Measurements from ENCODE around the gene MORN5.
"Not testable (repeated sequence)": the region's sequence is repeated elsewhere in the genome, so short reads cannot be mapped to it uniquely, and the experiment has no call there.

Gene MORN5

GRCh38 chr9:122159026-122159924 is at the start of gene MORN5, which contains the start of gene NDUFA8:
TSS of gene MORN5 (plus strand) at chr9:122159908. CDS start at chr9:122159973, 65 bp downstream.
TSS of gene NDUFA8 (minus strand) at chr9:122159779. CDS start at chr9:122159677, 102 bp downstream.
- peaks cover 6% of the 10 kb centered on the region for H3K9me3 ChIP-seq (ENCODE audit: control insufficient read depth, low read depth, low read length)
- no peaks in the 10 kb centered on the region for H3K36me3 ChIP-seq (ENCODE audit: control insufficient read depth, low read depth, low read length)
- peak within 1 kb of the TSS; percentile 61 for H3K9ac ChIP-seq (ENCODE audit: low read length)
- no peak within 1 kb of the TSS for H3K27ac ChIP-seq (ENCODE audit: low read length)
- peaks cover under 1% of the 10 kb centered on the region for H3K27me3 ChIP-seq (ENCODE audit: control insufficient read depth, insufficient read depth, low read length)
- H3K4me3 ChIP-seq (ENCODE audit: low read length), result peak within 1 kb of the TSS; percentile 94
- H3K4me1 ChIP-seq (ENCODE audit: control insufficient read depth, low read depth, low read length), result no peaks in the 10 kb centered on the region

GRCh38 chr9:122110100-122110833 is 49.4 kb upstream of the MORN5 start:
- Histone ChIP-seq H3K9me3 (ENCODE audit: control insufficient read depth, low read depth, low read length) (no peaks in the 10 kb centered on the region), H3K9ac (ENCODE audit: low read length) (no peak overlapping the region), H3K4me3 (ENCODE audit: low read length) (no peak overlapping the region), H3K36me3 (ENCODE audit: control insufficient read depth, low read depth, low read length) (no peaks in the 10 kb centered on the region), H3K4me1 (ENCODE audit: control insufficient read depth, low read depth, low read length) (peaks cover 7% of the 10 kb centered on the region), H3K27me3 (ENCODE audit: control insufficient read depth, insufficient read depth, low read length) (no peaks in the 10 kb centered on the region), H3K27ac (ENCODE audit: low read length) (no peak overlapping the region)

- peaks cover 16% of the 10 kb centered on the region for H3K4me1 ChIP-seq (ENCODE audit: control insufficient read depth, low read depth, low read length)
- no peaks in the 10 kb centered on the region for H3K27me3 ChIP-seq (ENCODE audit: control insufficient read depth, insufficient read depth, low read length)
- H3K9me3 ChIP-seq (ENCODE audit: control insufficient read depth, low read depth, low read length), result no peaks in the 10 kb centered on the region
- H3K4me3 ChIP-seq (ENCODE audit: low read length), result no peak overlapping the region
- H3K36me3 ChIP-seq (ENCODE audit: control insufficient read depth, low read depth, low read length), result no peaks in the 10 kb centered on the region
- H3K9ac ChIP-seq (ENCODE audit: low read length), result no peak overlapping the region
- H3K27ac ChIP-seq (ENCODE audit: low read length), result no peak overlapping the region
These were observed 48.2 kb upstream of the MORN5 start for GRCh38 chr9:122111413-122112085.

GRCh38 chr9:122112238-122112637 is 47.5 kb upstream of the MORN5 start:
- Histone ChIP-seq H3K27ac (ENCODE audit: low read length) (no peak overlapping the region), H3K4me1 (ENCODE audit: control insufficient read depth, low read depth, low read length) (peaks cover 16% of the 10 kb centered on the region), H3K27me3 (ENCODE audit: control insufficient read depth, insufficient read depth, low read length) (no peaks in the 10 kb centered on the region), H3K36me3 (ENCODE audit: control insufficient read depth, low read depth, low read length) (no peaks in the 10 kb centered on the region), H3K4me3 (ENCODE audit: low read length) (no peak overlapping the region), H3K9ac (ENCODE audit: low read length) (no peak overlapping the region), H3K9me3 (ENCODE audit: control insufficient read depth, low read depth, low read length) (no peaks in the 10 kb centered on the region)

GRCh38 chr9:122113574-122113973 is 46.1 kb upstream of the MORN5 start:
- Histone ChIP-seq H3K4me1 (ENCODE audit: control insufficient read depth, low read depth, low read length) (peaks cover 16% of the 10 kb centered on the region), H3K9ac (ENCODE audit: low read length) (no peak overlapping the region), H3K9me3 (ENCODE audit: control insufficient read depth, low read depth, low read length) (no peaks in the 10 kb centered on the region), H3K4me3 (ENCODE audit: low read length) (no peak overlapping the region), H3K27me3 (ENCODE audit: control insufficient read depth, insufficient read depth, low read length) (no peaks in the 10 kb centered on the region), H3K36me3 (ENCODE audit: control insufficient read depth, low read depth, low read length) (no peaks in the 10 kb centered on the region), H3K27ac (ENCODE audit: low read length) (no peak overlapping the region)

- no peaks in the 10 kb centered on the region for H3K9me3 ChIP-seq (ENCODE audit: control insufficient read depth, low read depth, low read length)
- H3K27ac ChIP-seq (ENCODE audit: low read length), result no peak overlapping the region
- H3K4me1 ChIP-seq (ENCODE audit: control insufficient read depth, low read depth, low read length), result peaks cover 16% of the 10 kb centered on the region
- no peaks in the 10 kb centered on the region for H3K36me3 ChIP-seq (ENCODE audit: control insufficient read depth, low read depth, low read length)
- no peak overlapping the region for H3K9ac ChIP-seq (ENCODE audit: low read length)
- H3K4me3 ChIP-seq (ENCODE audit: low read length), result no peak overlapping the region
- H3K27me3 ChIP-seq (ENCODE audit: control insufficient read depth, insufficient read depth, low read length), result no peaks in the 10 kb centered on the region
These were observed 44.3 kb upstream of the MORN5 start for GRCh38 chr9:122115176-122116035.

- no peaks in the 10 kb centered on the region for H3K27me3 ChIP-seq (ENCODE audit: control insufficient read depth, insufficient read depth, low read length)
- H3K4me1 ChIP-seq (ENCODE audit: control insufficient read depth, low read depth, low read length), result peaks cover 16% of the 10 kb centered on the region
- no peak overlapping the region for H3K4me3 ChIP-seq (ENCODE audit: low read length)
- no peaks in the 10 kb centered on the region for H3K36me3 ChIP-seq (ENCODE audit: control insufficient read depth, low read depth, low read length)
- no peak overlapping the region for H3K9ac ChIP-seq (ENCODE audit: low read length)
- H3K9me3 ChIP-seq (ENCODE audit: control insufficient read depth, low read depth, low read length), result no peaks in the 10 kb centered on the region
- H3K27ac ChIP-seq (ENCODE audit: low read length), result no peak overlapping the region
These were observed 43.7 kb upstream of the MORN5 start for GRCh38 chr9:122116040-122116439.

- no peaks in the 10 kb centered on the region for H3K9me3 ChIP-seq (ENCODE audit: control insufficient read depth, low read depth, low read length)
- H3K4me1 ChIP-seq (ENCODE audit: control insufficient read depth, low read depth, low read length), result peaks cover 16% of the 10 kb centered on the region
- H3K9ac ChIP-seq (ENCODE audit: low read length), result no peak overlapping the region
- H3K4me3 ChIP-seq (ENCODE audit: low read length), result no peak overlapping the region
- H3K36me3 ChIP-seq (ENCODE audit: control insufficient read depth, low read depth, low read length), result no peaks in the 10 kb centered on the region
- H3K27me3 ChIP-seq (ENCODE audit: control insufficient read depth, insufficient read depth, low read length), result no peaks in the 10 kb centered on the region
- H3K27ac ChIP-seq (ENCODE audit: low read length), result no peak overlapping the region
These were observed 43.1 kb upstream of the MORN5 start for GRCh38 chr9:122116448-122117173.

GRCh38 chr9:122117241-122117640 is 42.5 kb upstream of the MORN5 start:
- H3K9me3 ChIP-seq (ENCODE audit: control insufficient read depth, low read depth, low read length); H3K27me3 ChIP-seq (ENCODE audit: control insufficient read depth, insufficient read depth, low read length); H3K4me3 ChIP-seq (ENCODE audit: low read length); H3K9ac ChIP-seq (ENCODE audit: low read length); H3K36me3 ChIP-seq (ENCODE audit: control insufficient read depth, low read depth, low read length); H3K27ac ChIP-seq (ENCODE audit: low read length): not testable (repeated sequence)
- H3K4me1 ChIP-seq (ENCODE audit: control insufficient read depth, low read depth, low read length), result peaks cover 16% of the 10 kb centered on the region

GRCh38 chr9:122118343-122119165 is 41.2 kb upstream of the MORN5 start:
- H3K9me3 ChIP-seq (ENCODE audit: control insufficient read depth, low read depth, low read length), result no peaks in the 10 kb centered on the region
- no peak overlapping the region for H3K27ac ChIP-seq (ENCODE audit: low read length)
- no peak overlapping the region for H3K4me3 ChIP-seq (ENCODE audit: low read length)
- H3K36me3 ChIP-seq (ENCODE audit: control insufficient read depth, low read depth, low read length), result no peaks in the 10 kb centered on the region
- H3K4me1 ChIP-seq (ENCODE audit: control insufficient read depth, low read depth, low read length), result peaks cover 12% of the 10 kb centered on the region
- H3K27me3 ChIP-seq (ENCODE audit: control insufficient read depth, insufficient read depth, low read length), result no peaks in the 10 kb centered on the region
- no peak overlapping the region for H3K9ac ChIP-seq (ENCODE audit: low read length)
